ENCODE results near the gene USP3. TPM values are rescaled to one million over a fixed set of nuclear protein-coding genes. Genes with fewer than 3 reads are reported as not detected.

USP3 gene
- total and polyA plus RNA-seq, 2 of the 13 experiments (the other 11 are each of a cell fraction or from before 2014, with no cell fraction given): 14.3 to 61.2 TPM

GRCh38 chr15:63493436-63493835 lies 11.0 kb upstream of the USP3 start:
- BruUV-seq (replicated peaks): no TSS peak
- in situ Hi-C loops (cut with HindIII; ENCODE audit: extremely low pct_ligation_motif_present, low pct_unique_long_range_greater_than_20kb): no loop called here
- DNase-seq (ENCODE audit: low spot score): no peak

More at GRCh38 chr15:63493436-63493835, 11.0 kb upstream of the USP3 start:
- peaks cover 61% of the 10 kb centered on the region for H3K4me1 ChIP-seq (ENCODE audit: insufficient read depth, low read length)
- TF ChIP-seq ZNF792 (CRISPR knock-in tag; IDR thresholded peaks at IDR 0.05): no peak
- no peak for TF ChIP-seq EP300 (IDR thresholded peaks at IDR 0.05; ENCODE audit: low read depth in 2 of 2, low read length in 2 of 2)
- no peak for TF ChIP-seq EP300 (CRISPR knock-in tag; IDR thresholded peaks at IDR 0.05; ENCODE audit: borderline replicate concordance)
- no peak for TF ChIP-seq ZHX1 (CRISPR knock-in tag; IDR thresholded peaks at IDR 0.05; ENCODE audit: low read depth)
- TF ChIP-seq ZNF850 (CRISPR knock-in tag; conservative IDR thresholded peaks at IDR 0.05): no peak
- no peak for TF ChIP-seq BORCS8-MEF2B (CRISPR knock-in tag; IDR thresholded peaks at IDR 0.05)
- TF ChIP-seq ZNF841 (CRISPR knock-in tag; IDR thresholded peaks at IDR 0.05; ENCODE audit: borderline replicate concordance): no peak
- no peak for TF ChIP-seq NFE2L2 (IDR thresholded peaks at IDR 0.05; ENCODE audit: low read length)
- TF ChIP-seq ZNF496 (CRISPR knock-in tag; IDR thresholded peaks at IDR 0.05; ENCODE audit: insufficient replicate concordance): no peak
- TF ChIP-seq ZNF784 (CRISPR knock-in tag; IDR thresholded peaks at IDR 0.05; ENCODE audit: borderline replicate concordance): no peak
- no peak for TF ChIP-seq SKI (IDR thresholded peaks at IDR 0.05; ENCODE audit: partially characterized antibody)
- no peak for TF ChIP-seq ZKSCAN8 (CRISPR knock-in tag; IDR thresholded peaks at IDR 0.05; ENCODE audit: borderline replicate concordance)
- TF ChIP-seq CREM (IDR thresholded peaks at IDR 0.05): no peak
- no peak for TF ChIP-seq CREM (CRISPR knock-in tag; IDR thresholded peaks at IDR 0.05)
- no peak for TF ChIP-seq ATF7-NPFF (CRISPR knock-in tag; IDR thresholded peaks at IDR 0.05; ENCODE audit: low read depth)
- TF ChIP-seq MAF1 (CRISPR knock-in tag; IDR thresholded peaks at IDR 0.05; ENCODE audit: borderline replicate concordance): no peak
- H3K9me3 ChIP-seq (ENCODE audit: low read length): no peaks in the 10 kb centered on the region
- ATAC-seq (peak; percentile 18; the same call in 1 of the 3 replicates), FAIRE-seq (no peak)
- H3K27me3 ChIP-seq (ENCODE audit: control insufficient read depth in 1 of 2, insufficient read depth in 2 of 2, low read length in 2 of 2): peaks cover 0 to 3% of the 10 kb centered on the region in 2 experiments; a peak in 2 of 5 replicates
- ChIA-PET CTCF (ENCODE audit: low intra/inter-chr PET ratio, low total read pairs) (no interaction called here), POLR2A (interaction anchor here (2.0 kb wide), 1 partner anchor 11 kb away, joined by 7 read pairs; the partner anchor contains the start of gene USP3)
- no peak overlapping the region for H3K4me3 ChIP-seq (replicated peaks in 1 of 3; ENCODE audit: insufficient read depth in 1 of 3, low read depth in 2 of 3, low read length in 3 of 3)
- H3K27ac ChIP-seq (ENCODE audit: extremely low read length, insufficient read depth, low read length): no peak overlapping the region
- intact Hi-C loops (cut with micrococcal nuclease; ENCODE audit: unreplicated experiment): no loop called here
- H2AFZ ChIP-seq (ENCODE audit: low read length): no peak overlapping the region
- no peaks in the 10 kb centered on the region for H4K20me1 ChIP-seq (ENCODE audit: insufficient read depth, low read length)
- no peaks in the 10 kb centered on the region for H3K79me2 ChIP-seq (ENCODE audit: insufficient read depth, low read length)
- 0% methylated on average over 2 of the region's 2 CpGs for WGBS (ENCODE audit: low lambda C conversion rate)
- no peaks in the 10 kb centered on the region for H3K36me3 ChIP-seq (replicated peaks in 1 of 2; ENCODE audit: control insufficient read depth in 1 of 2, insufficient read depth in 2 of 2, low read length in 2 of 2)
- H3K9ac ChIP-seq (ENCODE audit: insufficient read depth, low read depth, low read length): no peak overlapping the region
- H3K4me2 ChIP-seq (ENCODE audit: low read depth, low read length): 0 out of 2 replicates have a peak overlapping the region, but pooled peaks have one; percentile 3

Data from HepG2 (cell line).